Activated CD4-positive, alpha-beta T cell treated with anti-CD3 and anti-CD28 coated beads for 36 hours (primary cell): Measurements from ENCODE around the gene DCXR. TPM values are rescaled to one million over a fixed set of nuclear protein-coding genes. Genes with fewer than 3 reads are reported as not detected.
"Not testable (repeated sequence)": the region's sequence is repeated elsewhere in the genome, so short reads cannot be mapped to it uniquely, and the experiment has no call there.

Source experiments
- ATAC-seq: fragments of 200-7000 bp; cut with Tn5 transposase; one replicate; pipeline ENCODE4 v1.10.0; 2021; ENCODE audit warnings: mild to moderate bottlenecking, moderate library complexity
- CTCF ChIA-PET: fragments of 350-600 bp; sonication (Branson Sonifier 250); formaldehyde crosslinking; loops from one replicate; lab custom pipeline; 2021; ENCODE audit warnings: antibody characterized with exemption; lab: Charles Lee
- POLR2A ChIA-PET: fragments of 350-600 bp; sonication (Branson Sonifier 250); formaldehyde crosslinking; loops from one replicate; lab custom pipeline; 2021; ENCODE audit warnings: antibody characterized with exemption, inconsistent platforms; lab: Charles Lee
- DNase-seq: peaks from one replicate; pipeline ENCODE4 v3.0.0-alpha.2; 2020
- H3K27ac Mint-ChIP-seq: one replicate; pipeline ENCODE4 v1.8.0; 2021; ENCODE audit warnings: mixed read lengths
- H3K27me3 Mint-ChIP-seq: one replicate; pipeline ENCODE4 v1.8.0; 2021; ENCODE audit warnings: mixed read lengths
- H3K36me3 Mint-ChIP-seq: one replicate; pipeline ENCODE4 v1.8.0; 2021; ENCODE audit warnings: low read depth, mixed read lengths
- H3K4me1 Mint-ChIP-seq: one replicate; pipeline ENCODE4 v1.8.0; 2021; ENCODE audit warnings: mixed read lengths
- H3K4me3 Mint-ChIP-seq: one replicate; pipeline ENCODE4 v1.8.0; 2021; ENCODE audit warnings: mild to moderate bottlenecking, moderate library complexity, mixed read lengths
- H3K9me3 Mint-ChIP-seq: one replicate; pipeline ENCODE4 v1.8.0; 2021; ENCODE audit warnings: low read depth, mixed read lengths
- intact Hi-C, 2 experiments: fragments of 100-400 bp; cut with DNase I in 1 of 2; cut with micrococcal nuclease in 1 of 2; formaldehyde crosslinking; loops; one replicate each; pipeline versions ENCODE4 v1.14.2 to v1.15.1; 2022 to 2024; cut with DNase I, micrococcal nuclease
- total RNA-seq, 2 experiments: library from RNA; stranded (reverse); gene quantifications; one replicate each; pipeline ENCODE4 v1.2.3, GENCODE V29; 2021

Gene DCXR
- total RNA-seq, 2 experiments from 2014 or later = 105 to 166 TPM

DNA sequence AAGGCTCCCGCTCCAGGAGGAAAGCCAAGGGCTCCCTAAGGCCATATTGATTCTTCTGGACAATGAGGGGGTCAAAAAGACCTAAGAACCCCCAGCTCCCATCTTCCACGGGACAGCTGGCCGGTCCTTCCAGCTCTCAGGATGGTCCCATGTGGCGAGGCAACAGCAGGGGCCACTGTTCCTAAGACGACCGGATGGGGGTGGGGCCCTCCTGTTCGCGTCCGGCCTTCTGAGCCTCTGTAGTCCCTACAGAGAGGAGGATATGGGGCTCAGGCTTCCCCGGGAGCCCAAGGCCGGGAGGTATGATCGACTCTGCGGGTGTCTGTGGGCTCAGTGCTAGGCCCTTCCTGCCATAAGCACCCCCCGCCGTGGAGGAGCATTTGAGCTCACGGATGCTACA, 6.0 kb upstream of the DCXR start:
- ChIA-PET POLR2A (no interaction called here), CTCF (no interaction called here)
- peaks cover 8% of the 10 kb centered on the region for H3K4me1 Mint-ChIP-seq
- peaks cover 6% of the 10 kb centered on the region for H3K36me3 Mint-ChIP-seq
- intact Hi-C loops = no loop called here
- ATAC-seq (no peak), DNase-seq (no peak)
- no peaks in the 10 kb centered on the region for H3K9me3 Mint-ChIP-seq
- H3K27me3 Mint-ChIP-seq = no peaks in the 10 kb centered on the region
- no peak overlapping the region for H3K27ac Mint-ChIP-seq
- H3K4me3 Mint-ChIP-seq = no peak overlapping the region

GRCh38 chr17:82042649-82043048, 5.2 kb upstream of the DCXR start:
- no peak for ATAC-seq
- CTCF ChIA-PET = no interaction called here
- no peak overlapping the region for H3K27ac Mint-ChIP-seq
- DNase-seq = no peak
- H3K9me3 Mint-ChIP-seq = no peaks in the 10 kb centered on the region
- peaks cover 12% of the 10 kb centered on the region for H3K4me1 Mint-ChIP-seq
- POLR2A ChIA-PET = interaction anchor here (0.5 kb wide), 1 partner anchor 78 kb away, joined by 5 read pairs; no protein-coding TSS in a partner anchor
- intact Hi-C loops = no loop called here
- no peaks in the 10 kb centered on the region for H3K27me3 Mint-ChIP-seq
- peaks cover 4% of the 10 kb centered on the region for H3K36me3 Mint-ChIP-seq
- H3K4me3 Mint-ChIP-seq = no peak overlapping the region

DNA sequence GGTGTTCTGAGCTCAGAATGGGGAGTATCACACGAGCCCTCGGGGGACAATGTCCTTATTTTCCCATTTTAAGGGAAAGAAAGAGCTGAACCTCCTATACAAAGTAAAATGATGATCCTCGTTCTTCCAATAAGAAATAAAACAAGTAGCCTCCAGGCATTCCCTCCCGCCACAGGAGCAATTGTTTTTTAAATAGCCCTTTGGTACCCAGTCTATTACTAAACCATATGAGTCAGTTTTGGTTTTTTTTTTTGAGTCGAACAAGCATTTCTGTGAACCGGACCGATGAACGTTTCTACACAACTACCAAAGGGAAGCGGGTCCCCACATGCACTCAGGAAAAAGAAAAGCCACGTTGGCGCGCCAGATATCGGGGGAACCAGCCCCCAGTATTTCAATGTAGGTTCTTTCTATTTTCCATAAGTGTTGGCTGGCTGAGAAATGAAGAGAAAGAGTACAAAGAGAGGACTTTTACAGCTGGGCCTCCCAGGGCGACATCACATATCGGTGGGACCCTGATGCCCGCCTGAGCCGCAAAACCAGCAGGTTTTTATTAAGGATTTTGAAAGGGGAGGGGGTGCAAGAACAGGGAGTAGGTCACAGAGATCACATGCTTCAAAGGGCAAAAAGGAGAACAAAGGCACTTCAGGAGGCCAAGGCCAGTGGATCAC, 3.8 kb upstream of the DCXR start:
- Mint-ChIP-seq H3K4me3 (no peak overlapping the region), H3K36me3 (no peaks in the 10 kb centered on the region), H3K9me3 (no peaks in the 10 kb centered on the region), H3K27me3 (no peaks in the 10 kb centered on the region), H3K4me1 (peaks cover 12% of the 10 kb centered on the region), H3K27ac (peak overlapping the region; percentile 15)
- ChIA-PET POLR2A (no interaction called here), CTCF (interaction anchor here (0.9 to 1.8 kb wide), 3 partner anchors 11 to 101 kb away, joined by 3 to 9 read pairs (median 3); no protein-coding TSS in a partner anchor)
- ATAC-seq = no peak
- intact Hi-C loops = no loop called here
- DNase-seq = no peak

DNA sequence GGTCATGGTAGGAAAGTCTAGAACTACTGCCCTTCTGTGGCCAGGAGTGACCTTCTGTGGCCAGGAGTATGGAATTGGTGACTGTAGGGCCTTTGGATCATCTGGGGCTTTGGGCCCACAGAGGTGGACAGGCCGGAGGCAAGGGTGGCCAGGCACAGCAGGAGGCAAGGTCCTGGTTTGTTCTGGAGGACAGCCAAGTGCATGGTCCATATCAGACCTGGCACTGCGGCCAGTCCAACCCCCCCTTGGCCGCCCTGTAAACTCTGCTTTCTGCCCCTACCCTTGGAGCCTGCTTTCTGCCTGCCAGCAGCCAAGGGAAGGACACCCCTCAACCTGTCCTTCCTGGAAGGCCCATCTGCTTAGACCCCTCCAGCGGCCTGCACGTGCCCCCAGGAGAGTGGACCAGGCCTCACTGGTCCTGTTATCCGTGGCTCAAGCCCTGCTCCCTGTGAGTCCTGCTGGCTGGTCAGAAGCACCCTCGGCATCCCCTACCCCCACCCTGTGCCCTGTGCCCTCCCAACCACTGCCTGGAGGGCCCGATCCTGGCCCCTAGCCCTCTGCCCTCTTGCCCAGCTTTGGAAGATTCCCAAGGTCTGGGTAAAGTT, 2.3 kb upstream of the DCXR start:
- no peak for ATAC-seq
- peaks cover 7% of the 10 kb centered on the region for H3K36me3 Mint-ChIP-seq
- no peaks in the 10 kb centered on the region for H3K27me3 Mint-ChIP-seq
- intact Hi-C loops = loop anchor here in 1 of 2 experiments (10.0 kb wide), 1 partner anchor 285 kb away; no protein-coding TSS in a partner anchor
- H3K27ac Mint-ChIP-seq = no peak overlapping the region
- CTCF ChIA-PET = interaction anchor here (1.3 to 1.8 kb wide), 2 partner anchors 9 to 80 kb away, joined by 3 to 9 read pairs; no protein-coding TSS in a partner anchor
- H3K4me3 Mint-ChIP-seq = no peak overlapping the region
- H3K9me3 Mint-ChIP-seq = no peaks in the 10 kb centered on the region
- POLR2A ChIA-PET = no interaction called here
- DNase-seq = no peak
- H3K4me1 Mint-ChIP-seq = peaks cover 23% of the 10 kb centered on the region

GRCh38 chr17:82038796-82039409, 1.4 kb upstream of the DCXR start:
- H3K27me3 Mint-ChIP-seq, H3K27ac Mint-ChIP-seq, DNase-seq, H3K36me3 Mint-ChIP-seq, H3K4me3 Mint-ChIP-seq, ATAC-seq, POLR2A ChIA-PET, H3K9me3 Mint-ChIP-seq: not testable (repeated sequence)
- CTCF ChIA-PET = interaction anchor here (0.6 kb wide), 1 partner anchor 21 kb away, joined by 3 read pairs; no protein-coding TSS in a partner anchor
- H3K4me1 Mint-ChIP-seq = peaks cover 23% of the 10 kb centered on the region
- intact Hi-C loops = loop anchor here in 1 of 2 experiments (10.0 kb wide), 1 partner anchor 286 kb away; no protein-coding TSS in a partner anchor

GRCh38 chr17:82037889-82038195, 345 bp upstream of the DCXR start:
- CTCF ChIA-PET = interaction anchor here (0.6 to 1.2 kb wide), 17 partner anchors 10 to 168 kb away, joined by 3 to 16 read pairs (median 4); partner anchors contain the start of genes CENPX, DUS1L, FASN and LRRC45
- peak overlapping the region; percentile 82 for H3K4me3 Mint-ChIP-seq

GRCh38 chr17:82036634-82037091, 834 bp downstream of the DCXR start:
- POLR2A ChIA-PET = interaction anchor here (0.6 kb wide), 1 partner anchor 332 kb away, joined by 3 read pairs; no protein-coding TSS in a partner anchor
- ATAC-seq (no peak), DNase-seq (no peak)
- Mint-ChIP-seq H3K27ac (peak overlapping the region; percentile 65), H3K27me3 (no peaks in the 10 kb centered on the region), H3K4me3 (peak overlapping the region; percentile 82), H3K9me3 (no peaks in the 10 kb centered on the region), H3K4me1 (peaks cover 23% of the 10 kb centered on the region), H3K36me3 (peaks cover 7% of the 10 kb centered on the region)
- CTCF ChIA-PET = interaction anchor here (0.9 to 1.2 kb wide), 2 partner anchors 69 to 77 kb away, joined by 3 read pairs; no protein-coding TSS in a partner anchor
- intact Hi-C loops = loop anchor here (1.0 to 10.0 kb wide), 15 partner anchors 13 to 414 kb away; partner anchors contain the start of genes LRRC45 (in 2 of the 2), ASPSCR1 (in 1 of the 2), CENPX (in 1 of the 2) and CYBC1 (in 1 of the 2)

More at GRCh38 chr17:82037889-82038195, 345 bp upstream of the DCXR start:
- H3K27ac Mint-ChIP-seq = peak overlapping the region; percentile 44
- no peaks in the 10 kb centered on the region for H3K27me3 Mint-ChIP-seq
- peaks cover 23% of the 10 kb centered on the region for H3K4me1 Mint-ChIP-seq
- DNase-seq = no peak
- POLR2A ChIA-PET = interaction anchor here (0.7 to 1.1 kb wide), 5 partner anchors 15 to 168 kb away, joined by 3 to 11 read pairs (median 3); partner anchors contain the start of genes CENPX, FASN and LRRC45
- no peaks in the 10 kb centered on the region for H3K9me3 Mint-ChIP-seq
- H3K36me3 Mint-ChIP-seq = peaks cover 7% of the 10 kb centered on the region
- ATAC-seq = no peak
- intact Hi-C loops = loop anchor here (1.0 to 10.0 kb wide), 15 partner anchors 13 to 413 kb away; partner anchors contain the start of genes LRRC45 (in 2 of the 2), ASPSCR1 (in 1 of the 2), CENPX (in 1 of the 2) and CYBC1 (in 1 of the 2)

DNA sequence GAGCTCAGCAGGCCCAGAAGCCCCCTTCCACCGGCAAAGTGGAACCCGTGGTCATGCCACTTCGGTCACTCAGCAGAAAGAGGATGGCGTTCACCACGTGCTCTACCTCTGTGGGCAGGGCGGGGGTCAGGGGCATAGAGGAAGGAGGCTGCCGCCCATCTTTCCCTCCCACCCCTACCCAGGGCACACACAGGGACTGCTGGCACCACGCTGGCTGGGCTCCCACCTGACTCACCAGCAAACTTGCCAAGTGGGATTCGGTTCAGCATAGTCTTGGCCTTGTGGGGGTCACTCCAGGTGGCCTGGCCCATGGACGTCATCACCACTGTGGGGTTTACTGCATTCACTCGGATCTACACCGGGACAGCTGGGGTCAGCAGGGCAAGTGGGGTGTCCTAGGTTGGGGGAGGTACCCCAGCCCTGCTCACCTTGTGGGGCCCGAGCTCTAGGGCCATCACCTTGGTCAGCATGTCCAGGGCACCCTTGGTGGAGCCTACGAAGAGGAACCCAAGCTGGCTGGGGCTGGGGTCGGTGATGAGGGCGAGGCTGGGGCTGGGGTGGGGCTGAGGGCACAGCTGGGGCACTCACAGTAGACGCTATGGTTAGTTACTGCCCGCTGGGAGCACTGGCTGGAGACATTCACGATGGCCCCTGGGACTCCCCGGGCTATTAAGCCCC, 1.4 kb downstream of the DCXR start:
- no peaks in the 10 kb centered on the region for H3K27me3 Mint-ChIP-seq
- intact Hi-C loops = loop anchor here (2.0 to 10.0 kb wide), 3 partner anchors 13 to 415 kb away; partner anchors contain the start of genes CENPX (in 1 of the 2), CYBC1 (in 1 of the 2) and LRRC45 (in 1 of the 2)
- peaks cover 23% of the 10 kb centered on the region for H3K4me1 Mint-ChIP-seq
- no peaks in the 10 kb centered on the region for H3K9me3 Mint-ChIP-seq
- ChIA-PET POLR2A (interaction anchor here (0.6 to 0.9 kb wide), 2 partner anchors 284 to 332 kb away, joined by 3 to 10 read pairs; no protein-coding TSS in a partner anchor), CTCF (interaction anchor here (0.9 to 1.8 kb wide), 4 partner anchors 13 to 77 kb away, joined by 3 to 7 read pairs (median 3); partner anchors contain the start of genes CENPX and LRRC45)
- H3K36me3 Mint-ChIP-seq = peaks cover 7% of the 10 kb centered on the region
- ATAC-seq (no peak), DNase-seq (no peak)
- H3K4me3 Mint-ChIP-seq = peak overlapping the region; percentile 82
- H3K27ac Mint-ChIP-seq = no peak overlapping the region

GRCh38 chr17:82035488-82035887, 2.0 kb downstream of the DCXR start:
- H3K4me1 Mint-ChIP-seq = peaks cover 25% of the 10 kb centered on the region
- ChIA-PET CTCF (interaction anchor here (0.6 to 1.8 kb wide), 4 partner anchors 13 to 131 kb away, joined by 3 to 7 read pairs (median 4); partner anchors contain the start of genes CENPX and LRRC45), POLR2A (interaction anchor here (0.7 to 1.2 kb wide), 4 partner anchors 9 to 284 kb away, joined by 3 to 10 read pairs (median 3); partner anchors contain the start of genes CENPX and LRRC45)
- intact Hi-C loops = loop anchor here in 1 of 2 experiments (10.0 kb wide), 1 partner anchor 289 kb away; no protein-coding TSS in a partner anchor
- H3K27ac Mint-ChIP-seq = peak overlapping the region; percentile 31
- no peaks in the 10 kb centered on the region for H3K9me3 Mint-ChIP-seq
- no peaks in the 10 kb centered on the region for H3K27me3 Mint-ChIP-seq
- H3K4me3 Mint-ChIP-seq = peak overlapping the region; percentile 82
- DNase-seq = no peak
- peaks cover 7% of the 10 kb centered on the region for H3K36me3 Mint-ChIP-seq
- no peak for ATAC-seq
